Breast epithelium (tissue), 4 donors: ENCODE data around the gene ASMT. TPM values are rescaled to one million over a fixed set of nuclear protein-coding genes. Genes with fewer than 3 reads are reported as not detected.

Source experiments
- DNase-seq, 2 donors: peaks; one replicate each; pipeline ENCODE4 v3.0.0-alpha.2; 2019; ENCODE audit warnings: low spot score in 2 of 2
- H3K27ac ChIP-seq, 2 donors: fragments of 200-600 bp; sonication (generic) in 1 of 2; one replicate each; pipeline ENCODE4 v1.5.1; 2016 to 2019; ENCODE audit warnings: mild to moderate bottlenecking in 1 of 2
- H3K27me3 ChIP-seq, 2 donors: fragments of 200-600 bp; sonication (generic) in 1 of 2; one replicate each; pipeline versions ENCODE4 v1.5.1 to v1.6.0; 2017 to 2019; ENCODE audit warnings: control low read depth in 1 of 2, mild to moderate bottlenecking in 1 of 2
- H3K36me3 ChIP-seq: fragments of 200-600 bp; one replicate; pipeline ENCODE4 v1.5.1; 2019
- H3K4me1 ChIP-seq, 2 donors: fragments of 200-600 bp; sonication (generic); one replicate each; pipeline ENCODE4 v1.5.1; 2016 to 2019; ENCODE audit warnings: control low read depth in 1 of 2
- H3K4me3 ChIP-seq, 3 donors: fragments of 200-600 bp; sonication (generic); 1 replicate in 2 of 3; 2 replicates in 1 of 3; pipeline ENCODE4 v1.5.1; 2016 to 2019; ENCODE audit warnings: mild to moderate bottlenecking in 3 of 3, moderate library complexity in 2 of 3
- H3K9me3 ChIP-seq, 2 donors: fragments of 200-600 bp; sonication (generic) in 1 of 2; one replicate each; pipeline ENCODE4 v1.5.1; 2016 to 2019; ENCODE audit warnings: control low read depth in 1 of 2
- CTCF ChIP-seq, 3 donors: fragments of 450-650 bp; IDR thresholded peaks; one replicate each; pipeline ENCODE4 v1.5.1; 2016 to 2017; ENCODE audit warnings: antibody characterized with exemption in 3 of 3, mild to moderate bottlenecking in 3 of 3, moderate library complexity in 3 of 3
- POLR2A ChIP-seq: fragments of 450-650 bp; IDR thresholded peaks from one replicate; pipeline ENCODE4 v1.6.1; 2016; ENCODE audit warnings: antibody characterized with exemption, mild to moderate bottlenecking, moderate library complexity
- POLR2AphosphoS5 ChIP-seq, 3 donors: sonication (generic); formaldehyde crosslinking; IDR thresholded peaks; one replicate each; pipeline ENCODE4 v1.6.1; 2017; ENCODE audit warnings: antibody characterized with exemption in 3 of 3
- intact Hi-C: fragments of 100-400 bp; cut with DNase I; formaldehyde crosslinking; loops from one replicate; pipeline ENCODE4 v1.15.1; 2023; ENCODE audit warnings: low total_unique reads
- total RNA-seq, 3 donors: library from RNA; depleted of rRNA; stranded (reverse); fragments of >200 nt; gene quantifications; one replicate each; pipeline ENCODE4 v1.1.0, GENCODE V29; 2016

ASMT gene
- total RNA-seq, 3 donors from 2014 or later: not detected

DNA sequence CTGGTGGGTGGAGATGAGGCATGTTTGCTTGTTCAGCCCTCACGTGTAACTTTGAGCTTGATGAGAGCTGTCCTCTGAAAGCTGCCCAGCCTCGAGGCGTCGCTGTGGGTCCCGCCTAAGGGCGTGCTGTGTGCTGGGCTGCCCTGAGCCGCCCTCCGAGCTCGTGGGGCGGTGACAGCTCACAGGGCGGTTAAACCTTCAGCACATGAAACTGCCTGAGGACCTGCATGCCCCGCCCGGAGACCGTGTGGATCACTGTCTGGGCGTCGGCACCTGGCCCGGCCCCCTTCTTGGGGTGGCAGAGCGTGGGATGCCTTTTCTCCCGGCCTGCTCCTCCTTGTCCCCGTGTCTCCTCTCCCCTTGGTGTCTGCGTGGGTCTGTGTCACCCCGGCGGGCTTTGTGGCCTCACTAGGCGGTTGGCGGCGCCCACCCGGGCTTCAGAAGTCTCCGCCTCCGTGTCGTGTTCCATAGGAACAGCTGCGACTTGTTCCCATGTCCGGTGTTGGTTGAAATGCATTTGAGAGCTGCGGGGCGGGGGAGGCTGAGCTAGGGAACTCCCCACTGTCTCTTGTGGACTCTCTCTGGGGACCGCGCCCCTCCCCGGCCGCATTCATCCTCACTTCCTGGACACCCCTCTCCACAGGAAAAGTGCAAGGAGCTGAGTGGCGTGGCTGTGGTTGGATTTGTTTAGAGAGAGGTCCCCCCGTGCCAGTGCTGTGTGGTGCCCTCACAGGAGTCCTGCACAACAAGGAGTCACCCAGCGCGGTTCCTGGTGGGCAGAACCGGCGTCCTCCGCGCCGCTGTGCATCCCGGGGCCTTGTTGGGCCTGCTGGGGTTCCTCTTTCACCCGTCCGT lies 16.6 kb upstream of the ASMT start:
- no peak for DNase-seq
- Histone ChIP-seq H3K4me1 (peaks cover 0 to 3% of the 10 kb centered on the region in 2 donors), H3K27ac (no peak overlapping the region), H3K9me3 (peaks cover 9 to 11% of the 10 kb centered on the region in 2 donors), H3K4me3 (no peak overlapping the region), H3K36me3 (peaks cover 50% of the 10 kb centered on the region), H3K27me3 (no peaks in the 10 kb centered on the region)
- intact Hi-C loops: loop anchor here (10.0 kb wide), 2 partner anchors 143 to 203 kb away; partner anchors contain the start of genes ASMTL and SLC25A6
- TF ChIP-seq POLR2A (no peak), POLR2AphosphoS5 (IDR thresholded peaks at IDR 0.05) (no peak), CTCF (IDR thresholded peaks at IDR 0.05) (no peak)

GRCh38 chrX:1598876-1599790 lies 15.7 kb upstream of the ASMT start:
- Histone ChIP-seq H3K27me3 (no peaks in the 10 kb centered on the region), H3K4me1 (no peaks in the 10 kb centered on the region), H3K27ac (no peak overlapping the region), H3K4me3 (no peak overlapping the region), H3K36me3 (peaks cover 50% of the 10 kb centered on the region), H3K9me3 (peaks cover 9 to 11% of the 10 kb centered on the region in 2 donors)
- no peak for DNase-seq
- no peak for TF ChIP-seq POLR2A
- intact Hi-C loops: loop anchor here (10.0 kb wide), 2 partner anchors 144 to 204 kb away; partner anchors contain the start of genes ASMTL and SLC25A6

DNA sequence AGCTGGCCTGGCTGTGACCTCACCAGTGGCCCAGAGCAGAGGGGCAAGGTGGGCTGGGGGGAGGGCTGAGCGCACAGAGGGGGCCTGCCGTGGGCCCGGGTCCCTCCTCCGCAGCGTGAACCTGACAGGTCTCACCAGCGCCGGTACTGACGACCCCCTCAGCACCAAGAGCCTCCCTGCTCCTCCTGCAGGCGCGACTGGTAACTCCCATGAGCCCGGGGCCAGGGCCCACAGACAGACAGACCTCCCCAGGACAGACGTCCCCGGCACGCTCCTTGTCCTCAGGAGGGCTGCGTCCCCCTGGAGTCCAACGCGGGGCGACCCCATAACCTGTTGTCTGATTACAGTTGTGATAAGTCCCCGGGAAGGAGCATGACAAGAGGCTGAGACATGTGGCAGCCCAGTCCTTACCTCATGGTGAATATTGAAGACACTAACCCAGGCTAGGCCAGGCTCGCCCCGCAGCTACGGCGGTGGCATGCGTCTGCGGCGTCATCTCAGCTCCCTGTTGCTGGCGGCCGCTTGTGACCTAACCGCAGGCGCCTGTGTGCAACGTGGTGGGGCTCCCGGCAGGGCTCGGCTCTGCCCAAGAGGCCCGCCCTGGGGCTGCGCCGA lies 15.0 kb upstream of the ASMT start:
- intact Hi-C loops: loop anchor here (10.0 kb wide), 2 partner anchors 145 to 205 kb away; partner anchors contain the start of genes ASMTL and SLC25A6
- H3K4me3 ChIP-seq: no peak overlapping the region
- no peak for DNase-seq
- H3K9me3 ChIP-seq: peaks cover 9 to 11% of the 10 kb centered on the region in 2 donors
- no peaks in the 10 kb centered on the region for H3K4me1 ChIP-seq
- H3K36me3 ChIP-seq: peaks cover 50% of the 10 kb centered on the region
- H3K27me3 ChIP-seq: no peaks in the 10 kb centered on the region
- TF ChIP-seq CTCF (IDR thresholded peaks at IDR 0.05) (no peak), POLR2A (no peak), POLR2AphosphoS5 (IDR thresholded peaks at IDR 0.05) (no peak)
- no peak overlapping the region for H3K27ac ChIP-seq

DNA sequence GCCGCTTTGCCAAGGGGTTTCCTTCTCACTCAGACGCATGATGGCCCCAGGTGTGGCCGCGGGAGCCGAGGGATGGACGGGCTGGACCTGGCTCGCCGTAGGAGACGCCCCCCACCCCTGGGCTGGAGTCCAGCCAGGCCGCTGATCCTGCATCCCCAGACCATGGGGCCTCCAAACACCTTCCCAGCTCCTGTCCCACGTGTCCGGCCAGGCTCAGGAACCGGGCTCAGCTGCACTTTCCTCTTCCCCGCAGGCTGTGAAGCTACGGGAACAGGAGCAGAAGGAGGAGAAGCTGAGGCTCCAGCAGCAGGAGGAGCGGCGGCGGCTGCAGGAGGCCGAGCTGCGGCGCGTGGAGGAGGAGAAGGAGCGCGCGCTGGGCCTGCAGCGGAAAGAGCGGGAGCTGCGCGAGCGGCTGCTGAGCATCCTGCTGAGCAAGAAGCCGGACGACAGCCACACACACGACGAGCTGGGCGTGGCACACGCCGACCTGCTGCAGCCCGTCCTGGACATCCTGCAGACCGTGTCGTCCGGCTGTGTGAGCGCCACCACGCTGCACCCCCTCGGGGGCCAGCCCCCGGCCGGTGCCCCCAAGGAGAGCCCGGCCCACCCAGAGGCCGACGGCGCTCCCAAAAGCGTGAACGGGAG lies 14.3 kb upstream of the ASMT start:
- Histone ChIP-seq H3K4me3 (no peak overlapping the region), H3K27me3 (no peaks in the 10 kb centered on the region), H3K36me3 (peaks cover 50% of the 10 kb centered on the region), H3K9me3 (peaks cover 9 to 11% of the 10 kb centered on the region in 2 donors), H3K27ac (no peak overlapping the region), H3K4me1 (no peaks in the 10 kb centered on the region)
- DNase-seq: no peak
- intact Hi-C loops: no loop called here
- no peak for TF ChIP-seq CTCF (IDR thresholded peaks at IDR 0.05)
